ENCODE data around the gene COL20A1. TPM values are rescaled to one million over a fixed set of nuclear protein-coding genes. Genes with fewer than 3 reads are reported as not detected.

The COL20A1 gene
- total and polyA plus RNA-seq, 3 donors from 2014 or later: 14.4 to 17.2 (median 17.1) TPM

DNA sequence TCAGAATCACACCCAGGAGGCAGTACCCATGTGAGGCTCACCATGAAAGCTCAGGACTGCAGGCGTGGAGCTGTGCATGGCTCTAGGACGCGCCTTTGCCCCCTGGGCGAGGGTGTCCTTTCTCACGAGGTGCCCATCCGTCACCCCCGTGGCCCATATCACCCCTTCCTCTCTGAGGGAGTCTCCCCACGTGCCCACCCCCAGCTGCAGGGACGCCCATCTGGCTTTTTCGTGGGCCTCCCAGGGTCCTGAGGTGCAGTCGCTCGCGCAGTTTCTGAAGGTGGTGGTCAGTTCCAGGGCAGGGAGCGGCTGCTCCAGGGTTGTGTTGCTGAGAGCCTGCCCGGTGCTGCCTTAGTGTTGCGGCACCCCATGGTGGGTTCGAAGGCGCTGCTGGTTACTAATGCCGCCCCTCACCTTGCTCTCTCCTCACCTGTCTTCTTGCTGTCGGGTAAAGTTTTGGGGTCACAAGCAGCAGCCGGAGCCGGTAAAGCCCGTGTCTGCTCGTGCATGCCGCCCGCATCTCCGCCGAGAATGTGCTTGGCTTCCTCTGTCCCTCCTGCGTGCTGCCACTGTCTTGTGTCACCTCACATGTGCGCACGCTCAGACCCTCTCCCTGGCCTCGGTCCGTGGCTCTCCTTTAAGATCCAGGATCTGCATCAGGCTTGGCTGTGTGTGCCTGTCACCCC lies 9.4 kb upstream of the COL20A1 start:
- H3K36me3 ChIP-seq (ENCODE audit: low read depth, missing control alignments): no peaks in the 10 kb centered on the region
- H3K27ac ChIP-seq: no peak overlapping the region
- H3K27me3 ChIP-seq: no peaks in the 10 kb centered on the region
- no peaks in the 10 kb centered on the region for H3K9me3 ChIP-seq
- H3K4me1 ChIP-seq: no peaks in the 10 kb centered on the region
- WGBS, 2 donors: 90 to 92% methylated on average over 9 to 33 of the region's 33 CpGs
- intact Hi-C loops (cut with DNase I; ENCODE audit: low total_unique reads): no loop called here
- TF ChIP-seq, protein P1, sequence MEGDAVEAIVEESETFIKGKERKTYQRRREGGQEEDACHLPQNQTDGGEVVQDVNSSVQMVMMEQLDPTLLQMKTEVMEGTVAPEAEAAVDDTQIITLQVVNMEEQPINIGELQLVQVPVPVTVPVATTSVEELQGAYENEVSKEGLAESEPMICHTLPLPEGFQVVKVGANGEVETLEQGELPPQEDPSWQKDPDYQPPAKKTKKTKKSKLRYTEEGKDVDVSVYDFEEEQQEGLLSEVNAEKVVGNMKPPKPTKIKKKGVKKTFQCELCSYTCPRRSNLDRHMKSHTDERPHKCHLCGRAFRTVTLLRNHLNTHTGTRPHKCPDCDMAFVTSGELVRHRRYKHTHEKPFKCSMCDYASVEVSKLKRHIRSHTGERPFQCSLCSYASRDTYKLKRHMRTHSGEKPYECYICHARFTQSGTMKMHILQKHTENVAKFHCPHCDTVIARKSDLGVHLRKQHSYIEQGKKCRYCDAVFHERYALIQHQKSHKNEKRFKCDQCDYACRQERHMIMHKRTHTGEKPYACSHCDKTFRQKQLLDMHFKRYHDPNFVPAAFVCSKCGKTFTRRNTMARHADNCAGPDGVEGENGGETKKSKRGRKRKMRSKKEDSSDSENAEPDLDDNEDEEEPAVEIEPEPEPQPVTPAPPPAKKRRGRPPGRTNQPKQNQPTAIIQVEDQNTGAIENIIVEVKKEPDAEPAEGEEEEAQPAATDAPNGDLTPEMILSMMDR (IDR thresholded peaks at IDR 0.05): no peak
- no peak for TF ChIP-seq POLR2A (IDR thresholded peaks at IDR 0.05)
- no peak overlapping the region for H3K4me3 ChIP-seq
- DNase-seq: no peak

DNA sequence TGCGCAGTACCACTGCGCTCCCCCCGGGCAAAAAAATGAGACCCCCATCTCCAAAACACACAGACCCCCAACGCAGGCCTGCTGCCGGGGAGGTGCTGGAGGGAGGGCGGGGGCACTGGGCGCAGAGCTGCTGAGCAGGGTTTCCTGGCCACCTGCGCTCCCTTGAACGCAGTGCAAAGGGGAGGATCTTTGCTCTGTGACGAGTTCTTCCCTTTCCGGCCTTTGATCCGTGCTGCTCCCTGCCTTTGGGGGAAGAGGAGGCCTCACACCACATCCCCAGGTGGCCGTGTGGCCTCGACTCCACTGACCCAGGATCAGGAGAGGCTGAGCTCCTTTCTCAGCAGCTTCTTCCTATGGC lies 8.9 kb upstream of the COL20A1 start:
- intact Hi-C loops (cut with DNase I; ENCODE audit: low total_unique reads): no loop called here
- H3K4me1 ChIP-seq: no peaks in the 10 kb centered on the region
- no peaks in the 10 kb centered on the region for H3K9me3 ChIP-seq
- H3K4me3 ChIP-seq: no peak overlapping the region
- no peaks in the 10 kb centered on the region for H3K36me3 ChIP-seq (ENCODE audit: low read depth, missing control alignments)
- 83 to 86% methylated on average over 12 to 14 of the region's 14 CpGs for WGBS, 2 donors
- no peak overlapping the region for H3K27ac ChIP-seq
- H3K27me3 ChIP-seq: no peaks in the 10 kb centered on the region
- no peak for DNase-seq
- TF ChIP-seq, protein P1 (IDR thresholded peaks at IDR 0.05): no peak
- TF ChIP-seq POLR2A (IDR thresholded peaks at IDR 0.05): no peak

DNA sequence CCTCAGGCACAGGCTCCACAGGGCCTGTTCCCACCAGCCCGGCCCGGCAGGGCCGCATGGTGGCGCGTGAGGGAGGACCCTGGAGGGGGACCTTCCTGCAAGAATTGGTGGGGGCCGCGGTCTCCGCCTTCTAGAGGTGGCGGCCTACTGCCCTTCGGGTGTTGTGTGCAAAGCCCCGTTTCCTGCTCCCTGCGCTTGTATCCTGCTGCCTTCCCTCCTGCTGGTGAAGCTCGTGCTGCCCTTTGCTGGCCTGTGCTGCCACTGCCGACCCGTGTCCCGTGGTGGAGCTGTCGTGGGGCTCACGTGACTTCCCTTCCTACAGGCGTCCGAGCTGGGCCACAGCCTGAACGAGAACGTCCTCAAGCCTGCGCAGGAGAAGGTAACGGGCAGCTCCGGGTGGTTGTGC lies 8.4 kb upstream of the COL20A1 start:
- H3K27ac ChIP-seq: no peak overlapping the region
- H3K4me3 ChIP-seq: no peak overlapping the region
- WGBS, 2 donors: 85 to 94% methylated on average over 13 to 25 of the region's 25 CpGs
- no peaks in the 10 kb centered on the region for H3K4me1 ChIP-seq
- TF ChIP-seq POLR2A (IDR thresholded peaks at IDR 0.05): no peak
- TF ChIP-seq, protein P1 (IDR thresholded peaks at IDR 0.05): no peak
- no peaks in the 10 kb centered on the region for H3K27me3 ChIP-seq
- DNase-seq: no peak
- H3K9me3 ChIP-seq: no peaks in the 10 kb centered on the region
- no peaks in the 10 kb centered on the region for H3K36me3 ChIP-seq (ENCODE audit: low read depth, missing control alignments)
- intact Hi-C loops (cut with DNase I; ENCODE audit: low total_unique reads): no loop called here

DNA sequence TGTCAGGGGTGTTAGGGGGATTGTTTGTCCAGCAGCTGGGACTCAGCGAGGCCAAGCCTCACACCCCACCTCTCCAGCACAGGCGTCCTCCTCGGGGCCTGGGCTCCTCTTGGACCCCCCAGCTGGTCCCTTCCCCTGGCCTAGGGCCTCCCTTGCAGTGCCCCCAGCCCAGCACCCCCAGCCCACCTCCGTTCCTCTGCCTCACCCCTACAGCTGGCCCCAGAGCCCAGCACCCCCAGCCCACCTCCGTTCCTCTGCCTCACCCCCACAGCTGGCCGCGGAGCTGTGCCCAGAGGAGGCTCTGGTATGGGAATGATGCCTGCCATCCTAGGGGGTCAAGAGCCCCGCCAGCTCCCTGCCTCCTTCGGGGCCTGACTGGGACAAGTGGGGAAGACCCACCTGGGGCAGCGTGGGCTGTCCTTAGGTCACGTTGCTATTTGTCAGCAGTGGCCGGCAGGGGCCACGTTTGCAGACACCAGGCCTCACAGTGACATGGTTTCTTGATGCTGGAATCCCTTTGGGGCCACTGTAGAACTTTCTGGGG lies 7.9 kb upstream of the COL20A1 start:
- no peak for DNase-seq
- TF ChIP-seq POLR2A (IDR thresholded peaks at IDR 0.05): no peak
- TF ChIP-seq, protein P1 (IDR thresholded peaks at IDR 0.05): no peak
- no peaks in the 10 kb centered on the region for H3K4me1 ChIP-seq
- H3K27ac ChIP-seq: no peak overlapping the region
- intact Hi-C loops (cut with DNase I; ENCODE audit: low total_unique reads): no loop called here
- no peaks in the 10 kb centered on the region for H3K27me3 ChIP-seq
- H3K9me3 ChIP-seq: no peaks in the 10 kb centered on the region
- H3K36me3 ChIP-seq (ENCODE audit: low read depth, missing control alignments): no peaks in the 10 kb centered on the region
- WGBS, 2 donors: 87 to 100% methylated on average over 8 to 13 of the region's 13 CpGs
- no peak overlapping the region for H3K4me3 ChIP-seq

All from testis (tissue), 3 donors.